H9 (cell line): ENCODE results near the gene INMT. TPM values are rescaled to one million over a fixed set of nuclear protein-coding genes. Genes with fewer than 3 reads are reported as not detected.

Experiments used
- DNase-seq: peaks from one replicate; pipeline ENCODE4 v3.0.0-alpha.2; 2017
- H2AFZ ChIP-seq: one replicate; pipeline ENCODE4 v1.6.1; 2013; ENCODE audit warnings: mild to moderate bottlenecking, low read length, control low read depth, moderate library complexity
- H2AK5ac ChIP-seq: 2 replicates; pipeline ENCODE4 v1.6.1; 2013; ENCODE audit warnings: low read length, control low read depth, mixed read lengths; ENCODE audit not compliant: insufficient read length
- H2BK120ac ChIP-seq: one replicate; pipeline ENCODE4 v1.6.1; 2013; ENCODE audit warnings: low read depth, mild to moderate bottlenecking, low read length, control low read depth, inconsistent platforms; ENCODE audit not compliant: poor library complexity, severe bottlenecking
- H2BK12ac ChIP-seq: 2 replicates; pipeline ENCODE4 v1.6.1; 2013; ENCODE audit warnings: low read length, control low read depth, mixed read lengths, low read depth; ENCODE audit not compliant: insufficient read length
- H2BK15ac ChIP-seq: 2 replicates; pipeline ENCODE4 v1.6.1; 2013; ENCODE audit warnings: low read depth, low read length, control low read depth
- H2BK20ac ChIP-seq: one replicate; pipeline ENCODE4 v1.6.1; 2013; ENCODE audit warnings: low read depth, mild to moderate bottlenecking, low read length, control low read depth, inconsistent platforms; ENCODE audit not compliant: poor library complexity, severe bottlenecking
- H2BK5ac ChIP-seq: 2 replicates; pipeline ENCODE4 v1.6.1; 2013; ENCODE audit warnings: low read length, control low read depth, mixed read lengths; ENCODE audit not compliant: insufficient read length
- H3K14ac ChIP-seq: 2 replicates; pipeline ENCODE4 v1.6.1; 2013; ENCODE audit warnings: low read length, control low read depth; ENCODE audit not compliant: insufficient read depth
- H3K18ac ChIP-seq: 2 replicates; pipeline ENCODE4 v1.6.1; 2013; ENCODE audit warnings: low read depth, mild to moderate bottlenecking, mixed read lengths, low read length, control low read depth; ENCODE audit not compliant: insufficient read length
- H3K23ac ChIP-seq: 2 replicates; pipeline ENCODE4 v1.6.1; 2013; ENCODE audit warnings: low read length, control low read depth, mixed read lengths, low read depth; ENCODE audit not compliant: insufficient read length
- H3K23me2 ChIP-seq: 2 replicates; pipeline ENCODE4 v1.6.1; 2013; ENCODE audit warnings: low read depth, mild to moderate bottlenecking, mixed read lengths, low read length, control low read depth; ENCODE audit not compliant: insufficient read length, poor library complexity, severe bottlenecking
- H3K27ac ChIP-seq: 2 replicates; pipeline ENCODE4 v1.5.1; 2013; ENCODE audit warnings: low read length, control low read depth, mixed read lengths, low read depth; ENCODE audit not compliant: insufficient read length
- H3K27me3 ChIP-seq: 2 replicates; pipeline ENCODE4 v1.6.1; 2013; ENCODE audit warnings: low read length, control low read depth, inconsistent platforms; ENCODE audit not compliant: insufficient read depth
- H3K4ac ChIP-seq: 2 replicates; pipeline ENCODE4 v1.6.1; 2013; ENCODE audit warnings: low read depth, mild to moderate bottlenecking, control low read depth, inconsistent platforms, low read length, moderate library complexity
- H3K4me1 ChIP-seq: 2 replicates; pipeline ENCODE4 v1.6.1; 2013; ENCODE audit warnings: low read length, control low read depth, inconsistent platforms; ENCODE audit not compliant: insufficient read depth
- H3K4me2 ChIP-seq: 2 replicates; pipeline ENCODE4 v1.6.1; 2013; ENCODE audit warnings: low read length, control low read depth, mixed read lengths; ENCODE audit not compliant: insufficient read length, insufficient read depth
- H3K56ac ChIP-seq: 2 replicates; pipeline ENCODE4 v1.6.1; 2013; ENCODE audit warnings: low read depth, mild to moderate bottlenecking, mixed read lengths, low read length, control low read depth; ENCODE audit not compliant: insufficient read length
- H3K79me1 ChIP-seq: 2 replicates; pipeline ENCODE4 v1.6.1; 2013; ENCODE audit warnings: low read depth, mild to moderate bottlenecking, moderate library complexity, low read length, control low read depth, inconsistent platforms; ENCODE audit not compliant: insufficient read depth, poor library complexity, severe bottlenecking
- H3K79me2 ChIP-seq: 2 replicates; pipeline ENCODE4 v1.6.1; 2013; ENCODE audit warnings: low read length, control low read depth, inconsistent platforms; ENCODE audit not compliant: insufficient read depth
- H3K9ac ChIP-seq: 2 replicates; pipeline ENCODE4 v1.6.1; 2013; ENCODE audit warnings: low read length, control low read depth, mixed read lengths; ENCODE audit not compliant: insufficient read length; ENCODE audit errors: extremely low read depth
- H3K9me3 ChIP-seq: one replicate; pipeline ENCODE4 v1.6.1; 2013; ENCODE audit warnings: low read depth, low read length, inconsistent platforms; ENCODE audit not compliant: control insufficient read depth
- H3T11ph ChIP-seq: one replicate; pipeline ENCODE4 v1.6.1; 2013; ENCODE audit warnings: mild to moderate bottlenecking, low read length, control low read depth, inconsistent platforms
- H4K20me1 ChIP-seq: one replicate; pipeline ENCODE4 v1.6.1; 2013; ENCODE audit not compliant: control insufficient read depth, insufficient read length, insufficient read depth
- H4K5ac ChIP-seq: 2 replicates; pipeline ENCODE4 v1.6.1; 2013; ENCODE audit warnings: low read depth, mild to moderate bottlenecking, mixed read lengths, low read length, control low read depth; ENCODE audit not compliant: insufficient read length
- H4K8ac ChIP-seq: replicated peaks from 2 replicates; pipeline ENCODE4 v1.6.1; 2013; ENCODE audit warnings: low read length, control low read depth, mixed read lengths, low read depth; ENCODE audit not compliant: insufficient read length
- H4K91ac ChIP-seq: 2 replicates; pipeline ENCODE4 v1.6.1; 2013; ENCODE audit warnings: low read depth, mild to moderate bottlenecking, moderate library complexity, mixed read lengths, low read length, control low read depth; ENCODE audit not compliant: insufficient read length
- H3K27ac Mint-ChIP-seq, 3 experiments: 2 replicates in 2 of 3; 3 replicates in 1 of 3; pipeline ENCODE4 v1.8.0; 2020 to 2021; ENCODE audit warnings: mixed read lengths in 3 of 3, mild to moderate bottlenecking in 1 of 3, moderate library complexity in 1 of 3
- H3K27me3 Mint-ChIP-seq: 2 replicates; pipeline ENCODE4 v1.8.0; 2021; ENCODE audit warnings: low read depth, mild to moderate bottlenecking, moderate library complexity, mixed read lengths
- H3K36me3 Mint-ChIP-seq, 3 experiments: 2 replicates in 2 of 3; 3 replicates in 1 of 3; pipeline ENCODE4 v1.8.0; 2020 to 2021; ENCODE audit warnings: low read depth in 3 of 3, mixed read lengths in 3 of 3; ENCODE audit not compliant: insufficient read depth in 1 of 3
- H3K4me1 Mint-ChIP-seq, 2 experiments: 2 replicates each; pipeline ENCODE4 v1.8.0; 2020; ENCODE audit warnings: mixed read lengths in 2 of 2
- H3K4me3 Mint-ChIP-seq, 2 experiments: 2 replicates in 1 of 2; 3 replicates in 1 of 2; pipeline ENCODE4 v1.8.0; 2020 to 2021; ENCODE audit warnings: mild to moderate bottlenecking in 2 of 2, mixed read lengths in 2 of 2, moderate library complexity in 1 of 2
- H3K9me3 Mint-ChIP-seq, 2 experiments: 2 replicates in 1 of 2; 3 replicates in 1 of 2; pipeline ENCODE4 v1.8.0; 2020; ENCODE audit warnings: mild to moderate bottlenecking in 2 of 2, mixed read lengths in 2 of 2, moderate library complexity in 1 of 2
- total RNA-seq: library from RNA; stranded (reverse); gene quantifications from 2 replicates; pipeline ENCODE4 v1.2.1, GENCODE V29; 2021
- TF ChIP-seq, protein P1 (sequence below): fragments of 200-600 bp; sonication (generic); conservative IDR thresholded peaks from 3 replicates; pipeline ENCODE4 v1.8.0; 2021; ENCODE audit warnings: antibody characterized with exemption, mild to moderate bottlenecking

The INMT gene
- total RNA-seq, 1 experiment from 2014 or later = 0.70 TPM

- Histone ChIP-seq H3K27me3 (no peaks in the 10 kb centered on the region), H3K56ac (no peak overlapping the region), H3K23ac (no peak overlapping the region), H3K14ac (no peak overlapping the region), H4K8ac (no peak overlapping the region), H3K79me1 (no peaks in the 10 kb centered on the region), H4K20me1 (no peaks in the 10 kb centered on the region), H2BK5ac (no peak overlapping the region), H3K4me1 (no peaks in the 10 kb centered on the region; the same call in 1 of the 2 replicates), H3K4me2 (no peak overlapping the region), H2BK20ac (no peak overlapping the region), H2AFZ (no peak overlapping the region), H3T11ph (no peak overlapping the region), H3K9ac (no peak overlapping the region), H3K9me3 (no peaks in the 10 kb centered on the region), H3K23me2 (peaks cover 6% of the 10 kb centered on the region), H3K27ac (no peak overlapping the region), H3K18ac (no peak overlapping the region), H4K5ac (no peak overlapping the region), H4K91ac (no peak overlapping the region), H2BK15ac (no peak overlapping the region), H2AK5ac (no peak overlapping the region), H3K79me2 (no peaks in the 10 kb centered on the region), H3K4ac (no peak overlapping the region), H2BK120ac (no peak overlapping the region), H2BK12ac (no peak overlapping the region)
- Mint-ChIP-seq H3K4me1 (peaks cover 5% of the 10 kb centered on the region in 2 experiments), H3K27ac (no peak overlapping the region), H3K27me3 (no peaks in the 10 kb centered on the region), H3K36me3 (no peaks in the 10 kb centered on the region; a peak in 1 of 7 replicates), H3K4me3 (no peak overlapping the region), H3K9me3 (no peaks in the 10 kb centered on the region; a peak in 1 of 5 replicates)
- TF ChIP-seq, protein P1, sequence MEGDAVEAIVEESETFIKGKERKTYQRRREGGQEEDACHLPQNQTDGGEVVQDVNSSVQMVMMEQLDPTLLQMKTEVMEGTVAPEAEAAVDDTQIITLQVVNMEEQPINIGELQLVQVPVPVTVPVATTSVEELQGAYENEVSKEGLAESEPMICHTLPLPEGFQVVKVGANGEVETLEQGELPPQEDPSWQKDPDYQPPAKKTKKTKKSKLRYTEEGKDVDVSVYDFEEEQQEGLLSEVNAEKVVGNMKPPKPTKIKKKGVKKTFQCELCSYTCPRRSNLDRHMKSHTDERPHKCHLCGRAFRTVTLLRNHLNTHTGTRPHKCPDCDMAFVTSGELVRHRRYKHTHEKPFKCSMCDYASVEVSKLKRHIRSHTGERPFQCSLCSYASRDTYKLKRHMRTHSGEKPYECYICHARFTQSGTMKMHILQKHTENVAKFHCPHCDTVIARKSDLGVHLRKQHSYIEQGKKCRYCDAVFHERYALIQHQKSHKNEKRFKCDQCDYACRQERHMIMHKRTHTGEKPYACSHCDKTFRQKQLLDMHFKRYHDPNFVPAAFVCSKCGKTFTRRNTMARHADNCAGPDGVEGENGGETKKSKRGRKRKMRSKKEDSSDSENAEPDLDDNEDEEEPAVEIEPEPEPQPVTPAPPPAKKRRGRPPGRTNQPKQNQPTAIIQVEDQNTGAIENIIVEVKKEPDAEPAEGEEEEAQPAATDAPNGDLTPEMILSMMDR = no peak
- no peak for DNase-seq
Measured at GRCh38 chr7:30775992-30776391, 24.1 kb downstream of the INMT start.
